SU-DHL-6 (cell line): ENCODE results near the gene SLC10A3.

Experiments used
- H2AFZ ChIP-seq: fragments of 200-600 bp; sonication (generic); 2 replicates; pipeline ENCODE4 v1.6.1; 2014; ENCODE audit warnings: low read depth, mild to moderate bottlenecking, moderate library complexity, mixed read lengths, antibody characterized with exemption, low read length; ENCODE audit not compliant: severe bottlenecking
- H3F3A ChIP-seq: fragments of 200-600 bp; shearing (Covaris generic); 2 replicates; pipeline ENCODE4 v1.6.0; 2016; ENCODE audit warnings: antibody characterized with exemption, mild to moderate bottlenecking; ENCODE audit not compliant: insufficient read depth
- H3K27ac ChIP-seq: fragments of 200-600 bp; sonication (generic); 2 replicates; pipeline ENCODE4 v1.5.1; 2016; ENCODE audit warnings: low read depth, mild to moderate bottlenecking, low read length, moderate library complexity, mixed read lengths
- H3K27me3 ChIP-seq: fragments of 200-600 bp; sonication (generic), shearing (Covaris generic); 2 replicates; pipeline ENCODE4 v1.6.0; 2014; ENCODE audit warnings: mild to moderate bottlenecking, low read length
- H3K36me3 ChIP-seq: fragments of 200-600 bp; sonication (generic); 2 replicates; pipeline ENCODE4 v1.6.1; 2014; ENCODE audit warnings: mild to moderate bottlenecking, low read length, mixed read lengths
- H3K4me2 ChIP-seq: fragments of 300-600, 200-600 bp; shearing (Covaris generic), sonication (generic); 2 replicates; pipeline ENCODE4 v1.6.0; 2014; ENCODE audit warnings: low read length, low read depth, mild to moderate bottlenecking; ENCODE audit not compliant: poor library complexity, severe bottlenecking
- H3K4me3 ChIP-seq: fragments of 200-600 bp; sonication (generic); 2 replicates; pipeline ENCODE4 v1.5.1; 2014; ENCODE audit warnings: antibody characterized with exemption, low read length, mild to moderate bottlenecking, mixed read lengths; ENCODE audit not compliant: insufficient read depth, poor library complexity, severe bottlenecking
- H3K79me2 ChIP-seq: fragments of 200-600 bp; sonication (generic); 2 replicates; pipeline ENCODE4 v1.6.1; 2014; ENCODE audit warnings: mild to moderate bottlenecking, low read length, moderate library complexity; ENCODE audit not compliant: insufficient read depth
- H3K9ac ChIP-seq: fragments of 200-600 bp; sonication (generic); 2 replicates; pipeline ENCODE4 v1.7.0; 2014; ENCODE audit warnings: mild to moderate bottlenecking, low read length
- H3K9me2 ChIP-seq: fragments of 200-600 bp; sonication (generic); replicated peaks from 2 replicates; pipeline ENCODE4 v1.6.1; 2014; ENCODE audit warnings: low read length; ENCODE audit not compliant: insufficient read depth
- H3K9me3 ChIP-seq: fragments of 200-600 bp; sonication (generic); 2 replicates; pipeline ENCODE4 v1.6.1; 2014; ENCODE audit warnings: low read length, mixed read lengths; ENCODE audit not compliant: insufficient read depth
- H4K20me1 ChIP-seq: fragments of 200-600 bp; sonication (generic); 2 replicates; pipeline ENCODE4 v1.6.1; 2014; ENCODE audit warnings: low read depth, mild to moderate bottlenecking, antibody characterized with exemption, low read length, moderate library complexity, mixed read lengths
- CTCF ChIP-seq: fragments of 200-600 bp; sonication (generic); IDR thresholded peaks from one replicate; pipeline ENCODE4 v1.5.1; 2017; ENCODE audit warnings: antibody characterized with exemption, mild to moderate bottlenecking, low read length, moderate library complexity; ENCODE audit not compliant: insufficient read depth, poor library complexity, severe bottlenecking
- EZH2phosphoT487 ChIP-seq: fragments of 200-600 bp; sonication (generic), shearing (Covaris generic); conservative IDR thresholded peaks from 2 replicates; pipeline ENCODE4 v1.6.1; 2018; ENCODE audit warnings: mild to moderate bottlenecking, antibody characterized with exemption, low read length, moderate library complexity, mixed read lengths

The SLC10A3 gene

GRCh38 chrX:154506483-154507332 lies 16.3 kb upstream of the SLC10A3 start:
- H3K27ac ChIP-seq: no peak overlapping the region
- H4K20me1 ChIP-seq: no peaks in the 10 kb centered on the region
- H2AFZ ChIP-seq: no peak overlapping the region
- TF ChIP-seq CTCF (no peak), EZH2phosphoT487 (no peak)
- no peaks in the 10 kb centered on the region for H3K79me2 ChIP-seq
- no peak overlapping the region for H3K4me3 ChIP-seq
- H3K9me2 ChIP-seq: no peaks in the 10 kb centered on the region
- no peaks in the 10 kb centered on the region for H3K9me3 ChIP-seq
- H3K4me2 ChIP-seq: no peak overlapping the region
- no peaks in the 10 kb centered on the region for H3K27me3 ChIP-seq
- no peaks in the 10 kb centered on the region for H3K36me3 ChIP-seq
- H3K9ac ChIP-seq: no peak overlapping the region
- no peaks in the 10 kb centered on the region for H3F3A ChIP-seq

DNA sequence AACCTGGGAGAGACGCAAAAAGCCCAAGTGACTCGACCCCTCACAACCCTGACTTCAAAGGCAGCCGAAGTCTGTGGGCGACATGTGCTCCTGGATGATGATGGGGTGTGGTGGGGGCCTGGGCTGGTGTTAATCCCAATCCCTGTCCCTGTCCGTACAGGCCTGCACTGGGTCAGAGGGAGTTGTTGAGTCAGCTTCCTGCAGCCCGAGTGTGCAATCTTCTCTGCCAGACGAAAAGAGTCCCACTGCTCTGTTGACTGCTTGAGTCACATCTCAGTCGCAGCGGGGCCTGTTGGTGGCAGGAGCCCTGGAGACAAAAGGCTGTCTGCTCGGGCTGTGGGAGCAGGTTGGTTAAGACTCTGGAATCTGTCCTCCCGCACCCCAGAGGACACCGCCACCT lies 15.3 kb upstream of the SLC10A3 start:
- no peaks in the 10 kb centered on the region for H3K79me2 ChIP-seq
- H3K4me2 ChIP-seq: no peak overlapping the region
- no peak overlapping the region for H2AFZ ChIP-seq
- H3K9me3 ChIP-seq: no peaks in the 10 kb centered on the region
- no peaks in the 10 kb centered on the region for H3K9me2 ChIP-seq
- H3K4me3 ChIP-seq: no peak overlapping the region
- no peaks in the 10 kb centered on the region for H3K36me3 ChIP-seq
- no peaks in the 10 kb centered on the region for H3F3A ChIP-seq
- no peak for TF ChIP-seq CTCF
- TF ChIP-seq EZH2phosphoT487: no peak
- no peak overlapping the region for H3K9ac ChIP-seq
- no peaks in the 10 kb centered on the region for H3K27me3 ChIP-seq
- no peak overlapping the region for H3K27ac ChIP-seq
- no peaks in the 10 kb centered on the region for H4K20me1 ChIP-seq

DNA sequence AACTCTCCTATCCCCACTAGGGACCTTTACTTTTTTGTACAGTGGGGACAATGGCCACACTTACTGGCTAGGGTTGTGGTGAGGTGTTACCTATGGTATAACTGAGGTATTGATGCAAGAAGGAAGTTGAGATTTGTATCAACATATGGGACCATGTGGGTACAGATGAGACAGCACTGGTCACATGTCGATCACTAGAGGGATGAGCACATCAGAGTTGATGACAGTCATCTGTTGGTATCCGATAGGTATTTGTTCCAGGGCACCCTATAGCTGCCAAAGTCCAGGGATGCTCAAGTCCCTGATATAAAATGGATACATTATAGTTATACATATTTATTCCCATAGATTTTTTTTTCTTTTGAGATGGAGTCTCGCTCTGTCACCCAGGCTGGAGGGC lies 12.6 kb upstream of the SLC10A3 start:
- no peak overlapping the region for H3K27ac ChIP-seq
- no peak for TF ChIP-seq CTCF
- no peak for TF ChIP-seq EZH2phosphoT487

More for the DNA sequence above, 12.6 kb upstream of the SLC10A3 start:
- H4K20me1 ChIP-seq: no peaks in the 10 kb centered on the region
- H3K9me3 ChIP-seq: no peaks in the 10 kb centered on the region
- no peak overlapping the region for H3K4me2 ChIP-seq
- H3K79me2 ChIP-seq: no peaks in the 10 kb centered on the region
- H3K36me3 ChIP-seq: no peaks in the 10 kb centered on the region
- no peaks in the 10 kb centered on the region for H3K9me2 ChIP-seq
- no peak overlapping the region for H2AFZ ChIP-seq
- no peaks in the 10 kb centered on the region for H3K27me3 ChIP-seq
- H3F3A ChIP-seq: 0 out of 2 replicates have a peak, but pooled peaks cover 5% of the 10 kb centered on the region
- H3K4me3 ChIP-seq: no peak overlapping the region
- H3K9ac ChIP-seq: no peak overlapping the region
